Endothelial cell of umbilical vein (primary cell): ENCODE data around the gene KCNIP1. TPM values are rescaled to one million over a fixed set of nuclear protein-coding genes. Genes with fewer than 3 reads are reported as not detected.
"Not testable (repeated sequence)": the region's sequence is repeated elsewhere in the genome, so short reads cannot be mapped to it uniquely, and the experiment has no call there.

Source experiments
- BruUV-seq: library from RNA; stranded (reverse); fragments of 400-500 nt; replicated peaks from 2 replicates; lab custom pipeline; 2021; lab: Mats Ljungman, UMichigan
- CTCF ChIA-PET: fragments of 300-600, 350-600 bp; sonication (Branson Sonifier 250); formaldehyde crosslinking; loops from one replicate; lab custom pipeline; 2021; ENCODE audit warnings: antibody characterized with exemption, inconsistent platforms; lab: Charles Lee
- POLR2A ChIA-PET: fragments of 300-600, 350-600 bp; sonication (Branson Sonifier 250); formaldehyde crosslinking; loops from one replicate; lab custom pipeline; 2021; ENCODE audit warnings: antibody characterized with exemption, inconsistent platforms; lab: Charles Lee
- DNase-seq: peaks from one replicate; pipeline ENCODE4 v3.0.0-alpha.2; 2011; ENCODE audit warnings: low read depth, low spot score
- FAIRE-seq: peaks from 2 replicates; lab custom pipeline; 2011; peaks lifted over from hg19 to GRCh38; lab: Jason Lieb, UNC
- H2AFZ ChIP-seq: 2 replicates; pipeline ENCODE4 v1.6.0; 2012; ENCODE audit warnings: low read depth, low read length, control low read depth, inconsistent platforms
- H3K27ac ChIP-seq: 2 replicates; pipeline ENCODE4 v1.5.1; 2011; ENCODE audit warnings: low read depth, mild to moderate bottlenecking, control low read depth, low read length, moderate library complexity; ENCODE audit not compliant: insufficient read depth
- H3K27me3 ChIP-seq, 2 experiments: 2 replicates each; pipeline versions ENCODE4 v1.6.0 to v1.6.1; 2011; ENCODE audit warnings: low read length in 2 of 2, mixed read lengths in 1 of 2; ENCODE audit not compliant: control insufficient read depth in 2 of 2, insufficient read depth in 2 of 2
- H3K36me3 ChIP-seq, 2 experiments: 2 replicates in 1 of 2; 3 replicates in 1 of 2; pipeline ENCODE4 v1.5.1; 2011; ENCODE audit warnings: low read length in 2 of 2, mild to moderate bottlenecking in 1 of 2, moderate library complexity in 1 of 2; ENCODE audit not compliant: control insufficient read depth in 2 of 2, insufficient read depth in 2 of 2; ENCODE audit errors: extremely low read depth in 1 of 2
- H3K4me1 ChIP-seq: 3 replicates; pipeline ENCODE4 v1.5.1; 2011; ENCODE audit warnings: mild to moderate bottlenecking, low read length; ENCODE audit not compliant: control insufficient read depth, insufficient read depth; ENCODE audit errors: extremely low read depth
- H3K4me2 ChIP-seq: 2 replicates; pipeline ENCODE4 v1.6.1; 2011; ENCODE audit warnings: low read length, control low read depth, mixed read lengths; ENCODE audit not compliant: insufficient read depth
- H3K4me3 ChIP-seq, 3 experiments: fragments of 200-600 bp in 1 of 3; sonication (generic), shearing (Covaris generic) in 1 of 3; replicated peaks in 1 of 3; 2 replicates each; pipeline ENCODE4 v1.5.1; 2011 to 2016; ENCODE audit warnings: control low read depth in 3 of 3, low read length in 3 of 3, mild to moderate bottlenecking in 2 of 3, inconsistent platforms in 1 of 3, low read depth in 1 of 3, moderate library complexity in 1 of 3; ENCODE audit not compliant: insufficient read depth in 1 of 3
- H3K79me2 ChIP-seq: 2 replicates; pipeline ENCODE4 v1.6.0; 2012; ENCODE audit warnings: low read length, inconsistent platforms; ENCODE audit not compliant: control insufficient read depth, insufficient read depth
- H3K9ac ChIP-seq: replicated peaks from 2 replicates; pipeline ENCODE3; 2011; ENCODE audit warnings: low read length, control low read depth; ENCODE audit not compliant: insufficient read depth; ENCODE audit errors: extremely low read depth
- H3K9me1 ChIP-seq: replicated peaks from 3 replicates; pipeline ENCODE4 v1.6.0; 2011; ENCODE audit warnings: mild to moderate bottlenecking, low read length; ENCODE audit not compliant: control insufficient read depth, insufficient read depth; ENCODE audit errors: extremely low read depth
- H3K9me3 ChIP-seq: replicated peaks from 2 replicates; pipeline ENCODE4 v1.5.1; 2012; ENCODE audit warnings: low read length, inconsistent platforms; ENCODE audit not compliant: control insufficient read depth, insufficient read depth
- H4K20me1 ChIP-seq: replicated peaks from 2 replicates; pipeline ENCODE3; 2011; ENCODE audit warnings: mild to moderate bottlenecking, low read length; ENCODE audit not compliant: control insufficient read depth, insufficient read depth; ENCODE audit errors: extremely low read depth
- MYC ChIP-seq: IDR thresholded peaks from one replicate; pipeline ENCODE4 v1.6.1; 2011; ENCODE audit warnings: mild to moderate bottlenecking, low read depth, low read length
- dilution Hi-C: fragments of 300-500 bp; cut with MboI; formaldehyde crosslinking; loops from one replicate; pipeline ENCODE4 v1.15.0; 2019; ENCODE audit warnings: low sequenced_read_pairs; ENCODE audit not compliant: extremely low pct_ligation_motif_present
- intact Hi-C: fragments of 100-400 bp; cut with micrococcal nuclease; formaldehyde crosslinking; loops from one replicate; pipeline ENCODE4 v1.10.0; 2022
- polyA plus RNA-seq, 4 experiments: library from polyadenylated mRNA; depleted of rRNA in 3 of 4; stranded (reverse) in 3 of 4; unstranded in 1 of 4; fragments of >200 nt; gene quantifications; 2 replicates each; pipeline versions ENCODE4 v1.2.1 to v1.2.3, GENCODE V29; 2011 to 2012; ENCODE audit warnings: missing spikeins in 1 of 4
- total RNA-seq: library from RNA; stranded (reverse); gene quantifications from 2 replicates; pipeline ENCODE4 v1.2.3, GENCODE V29; 2021

Gene KCNIP1
- total and polyA plus RNA-seq, 2 donors (not counting 3 experiments of a cell fraction or from before 2014, with no cell fraction given): 0.15 TPM; not detected in 1

- no peak overlapping the region for H3K4me2 ChIP-seq
- H3K4me3 ChIP-seq: no peak overlapping the region
- TF ChIP-seq MYC: no peak
- no peaks in the 10 kb centered on the region for H3K9me1 ChIP-seq
- peaks cover 5 to 6% of the 10 kb centered on the region in 2 experiments for H3K27me3 ChIP-seq
- intact Hi-C loops: no loop called here
- no peak for FAIRE-seq
- H3K79me2 ChIP-seq: no peaks in the 10 kb centered on the region
- no peaks in the 10 kb centered on the region for H3K36me3 ChIP-seq
- no peaks in the 10 kb centered on the region for H4K20me1 ChIP-seq
- H3K4me1 ChIP-seq: peaks cover 11% of the 10 kb centered on the region
- CTCF ChIA-PET: interaction anchor here (13.5 kb wide), 1 partner anchor 36 kb away, joined by 452 read pairs; the partner anchor contains the start of gene GABRP
- H2AFZ ChIP-seq: no peak overlapping the region
- POLR2A ChIA-PET: no interaction called here
- no peak overlapping the region for H3K9ac ChIP-seq
- no peak for DNase-seq
- H3K9me3 ChIP-seq: no peaks in the 10 kb centered on the region
- no TSS peak for BruUV-seq
- no peak overlapping the region for H3K27ac ChIP-seq
- dilution Hi-C loops: no loop called here
Measured at GRCh38 chr5:170753311-170753710, 249.5 kb downstream of the KCNIP1 start.

- DNase-seq, H3K36me3 ChIP-seq, H3K79me2 ChIP-seq, H3K27me3 ChIP-seq, H3K9me1 ChIP-seq, FAIRE-seq, H3K4me2 ChIP-seq, dilution Hi-C loops, H3K27ac ChIP-seq, H3K4me3 ChIP-seq, H3K9me3 ChIP-seq, intact Hi-C loops, POLR2A ChIA-PET, H2AFZ ChIP-seq, H3K9ac ChIP-seq, H4K20me1 ChIP-seq, BruUV-seq: not testable (repeated sequence)
- H3K4me1 ChIP-seq: peaks cover 11% of the 10 kb centered on the region
- CTCF ChIA-PET: interaction anchor here (1.8 kb wide), 1 partner anchor 8 kb away, joined by 9 read pairs; no protein-coding TSS in a partner anchor
Measured at GRCh38 chr5:170754508-170754907, 250.7 kb downstream of the KCNIP1 start.
